Measurements from ENCODE around the gene PLEKHG4B.

The PLEKHG4B gene

GRCh38 chr5:198516-199196 is 106.7 kb downstream of the PLEKHG4B start:
- no peak overlapping the region for H3K4me3 ChIP-seq (IDR thresholded peaks at IDR 0.05; ENCODE audit: insufficient read depth, low read depth, low read length)
- TF ChIP-seq, protein P1, sequence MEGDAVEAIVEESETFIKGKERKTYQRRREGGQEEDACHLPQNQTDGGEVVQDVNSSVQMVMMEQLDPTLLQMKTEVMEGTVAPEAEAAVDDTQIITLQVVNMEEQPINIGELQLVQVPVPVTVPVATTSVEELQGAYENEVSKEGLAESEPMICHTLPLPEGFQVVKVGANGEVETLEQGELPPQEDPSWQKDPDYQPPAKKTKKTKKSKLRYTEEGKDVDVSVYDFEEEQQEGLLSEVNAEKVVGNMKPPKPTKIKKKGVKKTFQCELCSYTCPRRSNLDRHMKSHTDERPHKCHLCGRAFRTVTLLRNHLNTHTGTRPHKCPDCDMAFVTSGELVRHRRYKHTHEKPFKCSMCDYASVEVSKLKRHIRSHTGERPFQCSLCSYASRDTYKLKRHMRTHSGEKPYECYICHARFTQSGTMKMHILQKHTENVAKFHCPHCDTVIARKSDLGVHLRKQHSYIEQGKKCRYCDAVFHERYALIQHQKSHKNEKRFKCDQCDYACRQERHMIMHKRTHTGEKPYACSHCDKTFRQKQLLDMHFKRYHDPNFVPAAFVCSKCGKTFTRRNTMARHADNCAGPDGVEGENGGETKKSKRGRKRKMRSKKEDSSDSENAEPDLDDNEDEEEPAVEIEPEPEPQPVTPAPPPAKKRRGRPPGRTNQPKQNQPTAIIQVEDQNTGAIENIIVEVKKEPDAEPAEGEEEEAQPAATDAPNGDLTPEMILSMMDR (conservative IDR thresholded peaks at IDR 0.05; ENCODE audit: low read depth, low read length) = no peak
- peaks cover 22% of the 10 kb centered on the region; the same call in 1 of the 2 replicates for H3K79me2 ChIP-seq (ENCODE audit: insufficient read depth, low read depth)
- H3K27ac ChIP-seq = no peak overlapping the region
- H2AFZ ChIP-seq (ENCODE audit: low read depth) = no peak overlapping the region
- no peaks in the 10 kb centered on the region for H4K20me1 ChIP-seq (ENCODE audit: insufficient read depth)
- no peak overlapping the region for H3K9ac ChIP-seq
- no peaks in the 10 kb centered on the region for H3K27me3 ChIP-seq (ENCODE audit: insufficient read depth, low read depth)
- no peaks in the 10 kb centered on the region for H3K4me1 ChIP-seq (ENCODE audit: low read depth, poor library complexity, severe bottlenecking)
- H3K4me2 ChIP-seq = no peak overlapping the region
- peaks cover 5% of the 10 kb centered on the region; the same call in 1 of the 2 replicates for H3K36me3 ChIP-seq (ENCODE audit: insufficient read depth)

DNA sequence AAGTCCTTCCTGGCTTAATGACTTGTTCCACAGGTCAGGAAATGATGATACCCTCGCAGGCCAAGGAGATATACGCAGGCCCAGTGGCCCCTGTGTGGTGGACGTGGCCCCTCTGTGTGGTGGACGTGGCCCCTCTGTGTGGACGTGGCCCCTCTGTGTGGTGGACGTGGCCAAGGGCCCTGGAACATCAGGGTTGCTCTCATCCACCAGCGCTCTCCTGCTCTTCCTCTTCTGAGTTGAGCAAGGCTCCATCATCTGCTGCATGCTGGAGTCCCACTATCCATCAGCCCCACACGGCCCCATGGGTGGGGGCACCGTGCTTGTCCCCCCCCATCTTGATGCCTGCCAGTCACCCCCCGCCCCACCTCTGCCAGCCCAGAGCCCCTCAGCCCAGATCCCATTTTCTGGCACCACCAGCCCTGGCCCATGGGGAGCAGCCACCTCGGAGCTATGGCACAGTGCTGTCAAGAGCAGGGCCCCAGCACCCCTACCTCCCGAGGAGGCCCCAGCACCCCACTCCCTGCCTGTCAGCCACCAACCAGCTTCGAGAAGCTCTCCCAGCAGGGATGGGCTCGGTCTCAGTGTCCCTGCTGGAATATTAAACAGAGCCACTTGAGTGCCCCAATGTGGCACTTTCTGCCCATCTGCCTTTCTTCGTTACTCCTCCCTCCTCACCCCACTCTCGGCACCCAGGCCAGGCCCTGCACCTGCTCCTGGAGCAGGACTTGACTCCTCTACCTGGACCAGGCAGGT is 107.4 kb downstream of the PLEKHG4B start:
- H2AFZ ChIP-seq (ENCODE audit: low read depth) = no peak overlapping the region
- H3K27me3 ChIP-seq (ENCODE audit: insufficient read depth, low read depth) = no peaks in the 10 kb centered on the region
- no peak overlapping the region for H3K4me3 ChIP-seq (IDR thresholded peaks at IDR 0.05; ENCODE audit: insufficient read depth, low read depth, low read length)
- no peaks in the 10 kb centered on the region for H3K4me1 ChIP-seq (ENCODE audit: low read depth, poor library complexity, severe bottlenecking)
- H3K4me2 ChIP-seq = no peak overlapping the region
- H3K36me3 ChIP-seq (ENCODE audit: insufficient read depth) = peaks cover 5% of the 10 kb centered on the region; the same call in 1 of the 2 replicates
- H4K20me1 ChIP-seq (ENCODE audit: insufficient read depth) = no peaks in the 10 kb centered on the region
- H3K79me2 ChIP-seq (ENCODE audit: insufficient read depth, low read depth) = peaks cover 15% of the 10 kb centered on the region; the same call in 1 of the 2 replicates
- no peak overlapping the region for H3K27ac ChIP-seq
- TF ChIP-seq, protein P1 (conservative IDR thresholded peaks at IDR 0.05; ENCODE audit: low read depth, low read length) = no peak
- H3K9ac ChIP-seq = no peak overlapping the region

GRCh38 chr5:199950-200645 is 108.1 kb downstream of the PLEKHG4B start:
- Histone ChIP-seq H3K27ac (no peak overlapping the region), H3K4me3 (IDR thresholded peaks at IDR 0.05; ENCODE audit: insufficient read depth, low read depth, low read length) (no peak overlapping the region), H3K4me2 (no peak overlapping the region), H3K36me3 (ENCODE audit: insufficient read depth) (no peaks in the 10 kb centered on the region), H3K4me1 (ENCODE audit: low read depth, poor library complexity, severe bottlenecking) (no peaks in the 10 kb centered on the region), H2AFZ (ENCODE audit: low read depth) (no peak overlapping the region), H4K20me1 (ENCODE audit: insufficient read depth) (no peaks in the 10 kb centered on the region), H3K9ac (no peak overlapping the region), H3K27me3 (ENCODE audit: insufficient read depth, low read depth) (no peaks in the 10 kb centered on the region), H3K79me2 (ENCODE audit: insufficient read depth, low read depth) (peaks cover 7% of the 10 kb centered on the region; the same call in 1 of the 2 replicates)
- TF ChIP-seq, protein P1 (conservative IDR thresholded peaks at IDR 0.05; ENCODE audit: low read depth, low read length) = no peak

DNA sequence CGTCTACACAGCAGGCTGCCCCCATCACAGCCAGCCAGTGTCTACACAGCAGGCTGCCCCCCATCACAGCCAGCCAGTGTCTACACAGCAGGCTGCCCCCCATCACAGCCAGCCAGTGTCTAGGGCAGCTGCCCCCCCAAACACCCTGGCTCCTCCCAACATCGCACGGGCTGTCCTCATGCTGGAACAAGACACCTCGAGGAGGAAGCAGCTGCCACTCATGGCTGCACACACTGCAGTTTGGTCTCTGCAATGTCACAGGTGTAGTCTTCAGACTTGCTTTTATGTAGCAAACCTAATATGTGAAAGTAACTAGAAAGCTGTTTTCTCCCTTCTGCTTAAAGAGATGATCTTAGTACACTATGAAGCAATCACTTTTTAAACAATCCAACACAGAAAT is 109.0 kb downstream of the PLEKHG4B start:
- no peak overlapping the region for H3K9ac ChIP-seq
- no peak overlapping the region for H3K27ac ChIP-seq
- H3K4me2 ChIP-seq = no peak overlapping the region
- no peak overlapping the region for H3K4me3 ChIP-seq (IDR thresholded peaks at IDR 0.05; ENCODE audit: insufficient read depth, low read depth, low read length)
- no peaks in the 10 kb centered on the region for H3K4me1 ChIP-seq (ENCODE audit: low read depth, poor library complexity, severe bottlenecking)
- no peak overlapping the region for H2AFZ ChIP-seq (ENCODE audit: low read depth)
- TF ChIP-seq, protein P1 (conservative IDR thresholded peaks at IDR 0.05; ENCODE audit: low read depth, low read length) = no peak
- H4K20me1 ChIP-seq (ENCODE audit: insufficient read depth) = no peaks in the 10 kb centered on the region
- peaks cover 3% of the 10 kb centered on the region; the same call in 1 of the 2 replicates for H3K79me2 ChIP-seq (ENCODE audit: insufficient read depth, low read depth)
- no peaks in the 10 kb centered on the region for H3K27me3 ChIP-seq (ENCODE audit: insufficient read depth, low read depth)
- H3K36me3 ChIP-seq (ENCODE audit: insufficient read depth) = peaks cover 5% of the 10 kb centered on the region; the same call in 1 of the 2 replicates

All from KMS-11 (cell line).